Measurements from ENCODE around the gene EOLA2.
"Not testable (repeated sequence)": the region's sequence is repeated elsewhere in the genome, so short reads cannot be mapped to it uniquely, and the experiment has no call there.

- TF ChIP-seq ZSCAN29 (IDR thresholded peaks at IDR 0.05); SUZ12 (IDR thresholded peaks at IDR 0.05; ENCODE audit: unreplicated experiment); RB1 (IDR thresholded peaks at IDR 0.05; ENCODE audit: borderline replicate concordance); SREBF2 (IDR thresholded peaks at IDR 0.05; ENCODE audit: low read length); CBFB (IDR thresholded peaks at IDR 0.05; ENCODE audit: low read depth); MXI1 (IDR thresholded peaks at IDR 0.05; ENCODE audit: low read depth, low read length): not testable (repeated sequence)
- TF ChIP-seq, protein P1, sequence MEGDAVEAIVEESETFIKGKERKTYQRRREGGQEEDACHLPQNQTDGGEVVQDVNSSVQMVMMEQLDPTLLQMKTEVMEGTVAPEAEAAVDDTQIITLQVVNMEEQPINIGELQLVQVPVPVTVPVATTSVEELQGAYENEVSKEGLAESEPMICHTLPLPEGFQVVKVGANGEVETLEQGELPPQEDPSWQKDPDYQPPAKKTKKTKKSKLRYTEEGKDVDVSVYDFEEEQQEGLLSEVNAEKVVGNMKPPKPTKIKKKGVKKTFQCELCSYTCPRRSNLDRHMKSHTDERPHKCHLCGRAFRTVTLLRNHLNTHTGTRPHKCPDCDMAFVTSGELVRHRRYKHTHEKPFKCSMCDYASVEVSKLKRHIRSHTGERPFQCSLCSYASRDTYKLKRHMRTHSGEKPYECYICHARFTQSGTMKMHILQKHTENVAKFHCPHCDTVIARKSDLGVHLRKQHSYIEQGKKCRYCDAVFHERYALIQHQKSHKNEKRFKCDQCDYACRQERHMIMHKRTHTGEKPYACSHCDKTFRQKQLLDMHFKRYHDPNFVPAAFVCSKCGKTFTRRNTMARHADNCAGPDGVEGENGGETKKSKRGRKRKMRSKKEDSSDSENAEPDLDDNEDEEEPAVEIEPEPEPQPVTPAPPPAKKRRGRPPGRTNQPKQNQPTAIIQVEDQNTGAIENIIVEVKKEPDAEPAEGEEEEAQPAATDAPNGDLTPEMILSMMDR (IDR thresholded peaks at IDR 0.05 in 2 of 3, conservative IDR thresholded peaks at IDR 0.05 in 1 of 3; ENCODE audit: control insufficient read depth in 2 of 3, extremely low read depth in 1 of 3, insufficient read depth in 1 of 3, low read depth in 3 of 3, low read length in 3 of 3): not testable (repeated sequence)
Observed at GRCh38 chrX:149928635-149929034, 9.7 kb downstream of the EOLA2 start.

Data from GM12878 (cell line).